GM21381 (cell line): ENCODE measurements around the gene TTC1.
A peak's percentile ranks its signal among the peaks of the same experiment; 100 is the strongest.
"Not testable (repeated sequence)": the region's sequence is repeated elsewhere in the genome, so short reads cannot be mapped to it uniquely, and the experiment has no call there.

Source experiments
- ATAC-seq: cut with Tn5 transposase; IDR thresholded peaks from one replicate; pipeline ENCODE4 v1.9.1; 2021; ENCODE audit warnings: mild to moderate bottlenecking, moderate library complexity; ENCODE audit not compliant: unreplicated experiment

The TTC1 gene

DNA sequence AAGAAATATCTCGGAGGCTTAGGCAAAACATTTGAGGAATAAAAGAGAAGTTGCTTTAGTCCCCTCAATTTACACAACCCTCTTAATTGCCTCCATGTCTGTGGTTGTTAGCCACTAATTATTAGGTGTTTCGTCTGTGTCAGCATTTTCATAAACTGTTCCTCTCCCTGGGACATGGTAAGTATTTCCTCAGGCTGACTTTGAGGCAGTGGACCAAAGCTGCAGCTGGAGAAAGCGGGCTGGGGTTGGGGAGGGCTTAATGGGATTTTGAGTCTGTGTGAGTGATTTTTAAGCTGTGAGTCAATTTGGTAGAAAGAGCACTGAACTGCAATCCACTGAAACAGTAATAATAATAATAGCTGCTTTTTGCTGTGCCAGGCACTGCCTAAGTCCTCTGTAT lies 13.0 kb upstream of the TTC1 start:
- ATAC-seq: no peak

GRCh38 chr5:160001457-160001856 lies 7.5 kb upstream of the TTC1 start:
- ATAC-seq: no peak

- ATAC-seq: no peak
Observed at GRCh38 chr5:160007514-160007913, 1.4 kb upstream of the TTC1 start.

- ATAC-seq: peak; percentile 9
Observed at GRCh38 chr5:160008529-160008876, 436 bp upstream of the TTC1 start.

DNA sequence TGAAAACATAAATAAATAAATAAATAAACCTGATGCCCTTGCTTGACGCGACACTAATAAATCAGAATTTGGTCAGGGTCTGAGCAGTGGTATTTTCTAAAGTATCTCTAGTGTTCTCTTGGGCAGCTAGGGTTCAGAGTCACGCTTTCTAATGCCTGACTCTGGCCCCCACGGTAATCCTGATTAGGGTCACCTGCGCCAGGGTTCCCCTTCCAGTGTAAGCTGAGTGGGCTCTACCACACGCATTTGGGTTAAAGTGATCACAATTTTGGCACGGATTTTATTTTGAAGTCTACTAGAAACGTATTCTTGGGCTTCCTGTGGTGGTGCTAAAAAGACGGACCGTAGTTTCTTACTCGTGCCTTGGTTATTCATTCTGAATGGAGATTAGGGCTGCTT lies 651 bp downstream of the TTC1 start:
- no peak for ATAC-seq

- no peak for ATAC-seq
Observed at GRCh38 chr5:160011471-160011870, 2.5 kb downstream of the TTC1 start.

- ATAC-seq: not testable (repeated sequence)
Observed at GRCh38 chr5:160014197-160014596, 5.3 kb downstream of the TTC1 start.

GRCh38 chr5:160018945-160019625 lies 10.1 kb downstream of the TTC1 start:
- ATAC-seq: no peak

- ATAC-seq: no peak
Observed at GRCh38 chr5:160020266-160020770, 11.4 kb downstream of the TTC1 start.

- no peak for ATAC-seq
Observed at GRCh38 chr5:160020964-160021363, 12.0 kb downstream of the TTC1 start.

- ATAC-seq: peak; percentile 81
Observed at GRCh38 chr5:160021831-160022446, 13.0 kb downstream of the TTC1 start.

DNA sequence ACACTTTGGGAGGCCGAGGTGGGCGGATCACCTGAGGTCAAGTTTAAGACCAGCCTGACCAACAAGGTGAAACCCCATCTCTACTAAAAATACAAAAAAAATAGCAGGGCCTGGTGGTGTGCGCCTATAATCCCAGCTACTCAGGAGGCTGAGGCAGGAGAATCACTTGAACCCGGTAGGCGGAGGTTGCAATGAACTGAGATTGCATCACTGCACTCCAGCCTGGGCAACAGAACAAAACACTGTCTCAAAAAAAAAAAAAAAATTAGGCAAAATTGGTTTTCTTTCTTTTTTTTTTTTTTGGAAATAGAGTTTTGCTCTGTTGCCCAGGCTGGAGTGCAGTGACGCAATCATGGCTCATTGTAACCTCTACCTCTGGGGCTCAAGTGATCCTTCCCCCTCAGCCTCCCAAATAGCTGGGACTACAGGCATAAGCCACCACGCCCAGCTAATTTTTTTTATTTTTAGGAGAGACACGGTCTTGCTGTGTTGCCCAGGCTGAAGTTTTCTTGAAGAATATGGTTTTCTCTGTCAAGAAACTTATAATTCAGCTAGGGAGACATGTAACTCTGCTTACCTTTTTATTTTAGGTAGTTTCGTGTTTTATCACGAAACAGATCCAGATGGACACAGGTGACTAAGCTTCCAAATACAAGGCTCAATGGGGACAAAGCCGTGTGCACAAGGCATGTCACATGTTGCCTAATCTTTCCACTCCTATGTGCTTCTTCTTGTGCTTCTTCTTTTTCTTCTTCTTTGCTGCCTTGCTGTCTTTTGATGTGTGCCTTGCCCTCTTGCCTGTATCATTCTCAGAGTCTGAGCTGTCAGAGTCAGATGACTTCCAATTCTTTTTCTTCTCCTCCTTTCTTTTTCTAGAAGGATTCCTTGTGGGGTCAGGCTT lies 14.3 kb downstream of the TTC1 start:
- no peak for ATAC-seq

GRCh38 chr5:160023908-160024630 lies 15.1 kb downstream of the TTC1 start:
- ATAC-seq: no peak

GRCh38 chr5:160029004-160029403 lies 20.1 kb downstream of the TTC1 start:
- ATAC-seq: no peak

DNA sequence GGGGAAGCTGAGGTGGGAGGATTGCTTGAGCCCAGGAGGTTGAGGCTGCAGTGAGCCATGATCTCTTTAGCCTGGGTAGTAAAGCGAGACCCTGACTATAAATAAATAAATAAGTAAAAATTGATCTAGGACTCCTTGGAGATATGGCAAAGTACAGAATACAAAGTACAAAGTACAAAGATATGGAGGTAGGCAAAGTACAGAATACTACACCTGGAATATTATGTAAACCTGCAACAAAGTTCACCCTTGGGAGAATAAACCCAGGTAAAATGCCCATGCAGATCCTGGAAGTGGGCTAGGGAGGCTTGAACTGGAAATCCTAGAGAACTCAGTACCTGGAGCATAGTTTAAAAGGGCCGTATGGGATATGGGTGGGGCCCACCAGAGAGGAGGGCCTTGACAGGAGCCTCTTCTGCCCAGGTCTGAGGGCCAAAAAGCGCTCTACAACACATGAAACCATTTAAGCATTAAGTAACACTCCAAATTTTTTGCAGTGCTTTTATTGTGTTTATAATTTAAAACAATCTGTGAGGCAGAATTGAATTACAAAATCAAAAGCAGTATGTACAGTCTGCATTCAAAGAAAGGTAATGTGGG lies 20.7 kb downstream of the TTC1 start:
- no peak for ATAC-seq

GRCh38 chr5:160030631-160031377 lies 21.9 kb downstream of the TTC1 start:
- ATAC-seq: no peak

DNA sequence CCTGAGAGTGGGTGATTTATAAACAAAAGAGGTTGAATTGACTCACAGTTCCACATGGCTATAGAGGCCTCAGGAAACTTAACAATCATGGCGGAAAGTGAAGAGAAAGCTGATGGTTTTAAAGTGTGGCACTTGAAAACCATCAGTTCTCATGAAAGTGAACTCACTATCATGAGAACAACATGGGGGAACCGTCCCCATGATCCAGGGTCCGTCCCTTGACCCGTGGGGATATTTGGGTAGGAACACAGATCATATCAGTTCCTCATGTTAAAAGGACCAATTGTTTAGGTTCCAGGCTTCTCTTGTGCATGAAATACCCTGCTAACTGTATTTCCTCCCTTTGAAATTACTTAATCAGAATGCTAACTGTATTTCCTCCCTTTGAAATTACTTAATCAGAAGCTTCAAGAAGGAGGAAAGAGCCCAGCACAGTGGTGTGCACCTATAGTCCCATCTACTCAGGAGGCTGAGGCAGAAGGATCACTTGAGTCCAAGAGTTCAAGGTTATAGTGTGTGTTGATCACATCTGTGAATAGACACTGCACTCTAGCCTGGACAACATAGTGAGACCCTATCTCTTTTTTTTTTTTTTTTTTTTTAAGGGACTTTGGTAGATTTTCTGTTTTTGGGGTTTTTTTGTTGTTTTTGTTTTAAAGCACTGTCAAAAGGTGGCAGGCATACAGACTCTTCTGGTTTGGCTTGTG lies 24.8 kb downstream of the TTC1 start:
- no peak for ATAC-seq

DNA sequence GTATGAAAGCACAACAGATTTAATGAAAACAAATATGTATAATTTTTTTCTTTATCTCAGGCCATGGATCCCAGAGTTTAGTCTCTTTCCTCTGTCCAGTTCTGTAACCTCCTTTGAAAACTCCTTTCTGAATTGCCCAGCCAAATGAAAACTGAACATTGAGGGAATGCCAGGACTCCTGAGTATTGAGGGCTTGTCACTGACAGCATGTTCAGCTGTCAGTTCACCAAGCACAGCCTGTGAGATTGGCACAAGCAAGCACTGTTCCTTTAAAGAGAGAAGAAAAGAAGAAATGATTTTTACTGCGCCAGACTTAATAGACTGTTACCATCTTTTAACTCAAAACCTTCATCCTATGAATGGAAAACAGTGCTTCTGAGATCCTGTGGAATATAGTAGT lies 27.3 kb downstream of the TTC1 start:
- ATAC-seq: no peak

GRCh38 chr5:160036884-160037283 lies 27.9 kb downstream of the TTC1 start:
- no peak for ATAC-seq
